Spleen (tissue), 11 donors: ENCODE data around the gene SEC22A. TPM values are rescaled to one million over a fixed set of nuclear protein-coding genes. Genes with fewer than 3 reads are reported as not detected.

ENCODE experiments used
- DNase-seq: peaks from one replicate; pipeline ENCODE4 v3.0.0-alpha.2; 2020
- H3K27ac ChIP-seq, 8 donors: fragments of 200-600 bp; sonication (generic) in 7 of 8; 1 replicate in 4 of 8; 2 replicates in 4 of 8; pipeline versions ENCODE4 v1.5.0 to v1.8.0; 2016 to 2021; ENCODE audit warnings: inconsistent platforms in 4 of 8, mild to moderate bottlenecking in 4 of 8, moderate library complexity in 1 of 8
- H3K27me3 ChIP-seq, 7 donors: fragments of 200-600 bp; sonication (generic) in 6 of 7; replicated peaks in 1 of 7; 1 replicate in 4 of 7; 2 replicates in 3 of 7; pipeline versions ENCODE4 v1.5.0 to v1.8.0; 2016 to 2021; ENCODE audit warnings: inconsistent platforms in 3 of 7, mild to moderate bottlenecking in 1 of 7
- H3K36me3 ChIP-seq, 6 donors: fragments of 200-600 bp; sonication (generic) in 5 of 6; 1 replicate in 4 of 6; 2 replicates in 2 of 6; pipeline versions ENCODE4 v1.5.0 to v1.8.0; 2016 to 2021; ENCODE audit warnings: inconsistent platforms in 2 of 6
- H3K4me1 ChIP-seq, 6 donors: fragments of 200-600 bp; sonication (generic) in 5 of 6; 1 replicate in 3 of 6; 2 replicates in 3 of 6; pipeline versions ENCODE4 v1.5.0 to v1.8.0; 2016 to 2021; ENCODE audit warnings: inconsistent platforms in 3 of 6
- H3K4me3 ChIP-seq, 8 donors: fragments of 200-600 bp; sonication (generic) in 7 of 8; 1 replicate in 4 of 8; 2 replicates in 4 of 8; pipeline versions ENCODE4 v1.5.0 to v1.8.0; 2016 to 2021; ENCODE audit warnings: inconsistent platforms in 4 of 8, mild to moderate bottlenecking in 4 of 8, moderate library complexity in 2 of 8
- H3K9me3 ChIP-seq, 8 donors: fragments of 200-600 bp; sonication (generic) in 7 of 8; 1 replicate in 4 of 8; 2 replicates in 4 of 8; pipeline versions ENCODE4 v1.5.0 to v1.8.0; 2016 to 2021; ENCODE audit warnings: inconsistent platforms in 4 of 8
- POLR2A ChIP-seq, 3 donors: fragments of 450-650 bp; IDR thresholded peaks; one replicate each; pipeline ENCODE4 v1.5.1; 2017; ENCODE audit warnings: antibody characterized with exemption in 3 of 3, mild to moderate bottlenecking in 1 of 3
- POLR2AphosphoS5 ChIP-seq, 3 donors: sonication (generic); formaldehyde crosslinking; IDR thresholded peaks; one replicate each; pipeline ENCODE4 v1.5.1; 2017; ENCODE audit warnings: antibody characterized with exemption in 3 of 3
- WGBS, 5 donors: extraction: QIAGEN DNeasy Blood & Tissue Kit in 3 of 5; methylation state at CpG; one replicate each; pipeline versions ENCODE4 v1.1.5 to v1.1.7; 2013 to 2018; 5-methylcytosine and 5-hydroxymethylcytosine counted together
- intact Hi-C: fragments of 100-400 bp; cut with DNase I; formaldehyde crosslinking; loops from one replicate; pipeline ENCODE4 v1.15.0; 2023; ENCODE audit warnings: low total_unique reads
- polyA plus RNA-seq, 3 donors: library from polyadenylated mRNA; stranded (reverse); fragments of 200-250 nt; gene quantifications; one replicate each; pipeline ENCODE4 v1.2.1, GENCODE V29; 2013
- total RNA-seq, 7 donors: library from RNA; depleted of rRNA in 3 of 7; stranded (reverse); fragments of >200 nt in 3 of 7; fragmentation: NEBNext Ultra II Directional in 4 of 7; extraction: Animal tissue kit (Norgen Biotek cat#: 25700) in 4 of 7; gene quantifications; one replicate each; pipeline versions ENCODE4 v1.1.0 to v1.2.1, GENCODE V29; 2016 to 2021
- TF ChIP-seq, protein P1 (sequence below), 11 experiments: fragments of 200-600 bp in 7 of 11; fragments of 450-650 bp in 4 of 11; sonication (generic) in 4 of 11; IDR thresholded peaks in 8 of 11; conservative IDR thresholded peaks in 3 of 11; 1 replicate in 7 of 11; 2 replicates in 4 of 11; pipeline versions ENCODE4 v1.4.0 to v1.8.0; 2016 to 2021; ENCODE audit warnings: antibody characterized with exemption in 11 of 11, inconsistent platforms in 4 of 11, mild to moderate bottlenecking in 1 of 11
- donor health status: healthy with polysubstance abuse.
- donor health status: DM: no; HTN: no; CAD: no; lungs with moderate emphysema.
- donor health status: DM: no; HTN: no; CAD: no.
- donor health status: Bipolar disorder and iron deficiency.
- donor health status: healthy.
- donor health status: DM: no; HTN: no; CAD: no.
- donor health status: DM: yes; HTN: yes; CAD: no.

Gene SEC22A
- total and polyA plus RNA-seq, 10 donors, result 6.8 to 40.6 (median 14.2) TPM

DNA sequence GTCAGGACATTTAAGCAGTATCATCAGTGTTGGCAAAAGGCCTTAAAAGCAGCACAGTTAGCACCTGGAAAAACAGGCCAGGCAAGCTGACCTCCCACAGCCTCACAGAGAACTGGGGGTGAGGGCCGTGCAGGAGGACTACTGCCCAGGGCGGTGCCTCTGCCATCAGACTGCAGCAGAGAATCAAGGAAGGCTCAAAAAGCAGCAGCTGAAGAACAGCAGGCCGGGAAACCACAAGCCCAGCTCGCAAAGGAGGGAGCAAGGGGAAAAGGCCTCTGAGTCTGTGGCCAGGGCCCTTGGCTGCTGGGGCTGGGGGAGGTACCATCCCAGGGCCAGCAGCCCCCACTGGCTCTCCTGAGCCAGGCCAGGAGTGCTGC is 84.2 kb downstream of the SEC22A start:
- intact Hi-C loops, result no loop called here
- WGBS, 5 donors, result 74 to 85% (median 78%) methylated on average over 3 to 4 of the region's 4 CpGs
- Histone ChIP-seq H3K36me3 (peaks cover 0 to 52% (median 0%) of the 10 kb centered on the region in 6 donors), H3K27me3 (no peaks in the 10 kb centered on the region), H3K27ac (no peak overlapping the region), H3K9me3 (no peaks in the 10 kb centered on the region), H3K4me1 (peaks cover 0 to 4% (median 0%) of the 10 kb centered on the region in 6 donors), H3K4me3 (no peak overlapping the region)
- DNase-seq, result no peak
- peak in 1 of 3 donors; percentile 32 for TF ChIP-seq POLR2AphosphoS5 (IDR thresholded peaks at IDR 0.05)
- TF ChIP-seq, protein P1, sequence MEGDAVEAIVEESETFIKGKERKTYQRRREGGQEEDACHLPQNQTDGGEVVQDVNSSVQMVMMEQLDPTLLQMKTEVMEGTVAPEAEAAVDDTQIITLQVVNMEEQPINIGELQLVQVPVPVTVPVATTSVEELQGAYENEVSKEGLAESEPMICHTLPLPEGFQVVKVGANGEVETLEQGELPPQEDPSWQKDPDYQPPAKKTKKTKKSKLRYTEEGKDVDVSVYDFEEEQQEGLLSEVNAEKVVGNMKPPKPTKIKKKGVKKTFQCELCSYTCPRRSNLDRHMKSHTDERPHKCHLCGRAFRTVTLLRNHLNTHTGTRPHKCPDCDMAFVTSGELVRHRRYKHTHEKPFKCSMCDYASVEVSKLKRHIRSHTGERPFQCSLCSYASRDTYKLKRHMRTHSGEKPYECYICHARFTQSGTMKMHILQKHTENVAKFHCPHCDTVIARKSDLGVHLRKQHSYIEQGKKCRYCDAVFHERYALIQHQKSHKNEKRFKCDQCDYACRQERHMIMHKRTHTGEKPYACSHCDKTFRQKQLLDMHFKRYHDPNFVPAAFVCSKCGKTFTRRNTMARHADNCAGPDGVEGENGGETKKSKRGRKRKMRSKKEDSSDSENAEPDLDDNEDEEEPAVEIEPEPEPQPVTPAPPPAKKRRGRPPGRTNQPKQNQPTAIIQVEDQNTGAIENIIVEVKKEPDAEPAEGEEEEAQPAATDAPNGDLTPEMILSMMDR (IDR thresholded peaks at IDR 0.05 in 8 of 11, conservative IDR thresholded peaks at IDR 0.05 in 3 of 11), result no peak

DNA sequence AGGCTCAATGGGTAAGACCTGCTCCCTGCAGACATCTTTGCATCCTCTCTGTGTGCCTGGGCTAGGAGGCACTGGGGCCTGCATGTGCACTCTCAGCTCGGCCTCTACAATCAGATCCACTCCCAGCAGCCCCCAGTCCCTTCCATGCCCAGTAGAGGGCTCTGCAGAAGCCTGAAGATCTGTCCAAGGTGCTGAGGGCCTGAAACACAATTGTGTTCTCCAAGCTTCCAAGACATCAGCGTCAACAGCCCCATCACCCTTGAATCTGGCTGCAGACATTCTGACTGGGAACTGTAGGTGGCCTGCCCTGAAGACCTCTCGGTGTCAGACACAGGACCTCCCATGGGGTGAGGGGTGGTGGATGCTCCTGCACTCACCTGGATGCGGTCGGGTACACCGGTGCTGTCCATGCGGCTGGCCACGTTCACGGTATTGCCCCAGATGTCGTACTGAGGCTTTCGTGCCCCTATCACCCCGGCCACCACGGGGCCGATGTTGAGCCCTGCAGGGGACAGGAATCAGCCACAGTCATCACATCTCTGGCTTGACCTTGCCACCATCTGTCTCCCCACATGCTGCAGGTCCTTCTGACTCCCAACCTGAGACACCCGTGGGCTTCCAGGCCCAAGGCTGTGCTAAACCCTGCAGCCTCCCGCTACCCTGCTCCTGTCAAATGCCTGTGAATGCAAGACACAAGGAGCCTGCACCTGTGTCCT is 84.7 kb downstream of the SEC22A start:
- Histone ChIP-seq H3K27ac (no peak overlapping the region), H3K36me3 (peaks cover 0 to 51% (median 0%) of the 10 kb centered on the region in 6 donors), H3K4me3 (no peak overlapping the region), H3K4me1 (peaks cover 0 to 4% (median 0%) of the 10 kb centered on the region in 6 donors), H3K9me3 (no peaks in the 10 kb centered on the region), H3K27me3 (no peaks in the 10 kb centered on the region)
- intact Hi-C loops, result no loop called here
- 78 to 84% (median 79%) methylated on average over 15 to 16 of the region's 16 CpGs for WGBS, 5 donors
- DNase-seq, result no peak
- TF ChIP-seq, protein P1 (IDR thresholded peaks at IDR 0.05 in 8 of 11, conservative IDR thresholded peaks at IDR 0.05 in 3 of 11), result peak in 8 of 11 experiments; percentile 22 to 66 (median 39)
- no peak for TF ChIP-seq POLR2AphosphoS5 (IDR thresholded peaks at IDR 0.05)

DNA sequence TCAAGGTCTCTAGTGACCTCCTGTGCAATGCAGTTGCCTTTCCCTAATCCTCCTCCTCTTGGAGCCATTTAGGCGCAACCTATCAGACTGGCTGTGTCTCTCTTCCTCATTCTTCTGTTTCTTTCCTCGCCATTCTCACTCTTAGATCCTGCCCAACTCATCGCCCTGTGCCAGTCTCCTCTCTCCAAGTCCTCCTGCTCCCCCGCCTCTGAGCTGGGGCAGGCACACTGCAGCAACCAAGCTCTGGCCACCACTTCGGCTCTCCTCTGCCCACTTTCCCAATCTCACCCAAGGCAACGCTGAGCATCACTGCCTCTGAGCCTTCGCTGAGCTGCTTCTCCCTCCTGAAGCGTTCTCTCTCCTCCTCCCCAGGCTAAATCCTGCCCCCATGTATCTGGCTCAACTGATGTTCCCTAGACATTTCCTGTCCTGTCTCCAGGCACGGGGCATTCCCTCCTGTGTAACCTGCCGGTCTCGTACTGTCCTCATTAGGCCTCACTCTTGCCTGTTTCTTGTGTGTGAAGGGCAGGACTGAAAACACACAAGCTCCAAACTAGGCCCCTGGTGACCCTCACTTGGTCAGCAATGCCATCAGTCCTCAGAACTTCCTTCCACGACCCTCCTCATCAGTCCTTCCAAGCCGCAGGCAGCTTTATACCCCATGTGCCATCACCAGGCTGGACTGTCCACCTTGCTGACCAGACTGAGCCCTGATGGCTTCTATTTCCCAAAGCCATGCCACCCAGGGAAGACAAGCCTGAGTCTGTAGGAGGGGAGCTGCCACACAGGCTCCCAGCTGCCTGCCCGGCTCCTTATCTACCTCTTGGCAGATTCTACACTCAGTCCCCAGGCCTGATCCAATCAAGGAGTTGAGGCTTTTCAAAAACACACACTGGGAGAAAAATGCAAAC is 85.6 kb downstream of the SEC22A start:
- no peaks in the 10 kb centered on the region for H3K9me3 ChIP-seq
- no peak for DNase-seq
- no peak overlapping the region for H3K4me3 ChIP-seq
- peaks cover 0 to 4% (median 0%) of the 10 kb centered on the region in 6 donors for H3K4me1 ChIP-seq
- H3K27me3 ChIP-seq, result no peaks in the 10 kb centered on the region
- no peak overlapping the region for H3K27ac ChIP-seq
- WGBS, 5 donors, result 86 to 92% (median 88%) methylated on average over 14 of the region's 14 CpGs
- TF ChIP-seq, protein P1 (IDR thresholded peaks at IDR 0.05 in 8 of 11, conservative IDR thresholded peaks at IDR 0.05 in 3 of 11), result no peak
- TF ChIP-seq POLR2AphosphoS5 (IDR thresholded peaks at IDR 0.05) (no peak), POLR2A (IDR thresholded peaks at IDR 0.05) (no peak)
- peaks cover 0 to 46% (median 0%) of the 10 kb centered on the region in 6 donors for H3K36me3 ChIP-seq
- intact Hi-C loops, result no loop called here

DNA sequence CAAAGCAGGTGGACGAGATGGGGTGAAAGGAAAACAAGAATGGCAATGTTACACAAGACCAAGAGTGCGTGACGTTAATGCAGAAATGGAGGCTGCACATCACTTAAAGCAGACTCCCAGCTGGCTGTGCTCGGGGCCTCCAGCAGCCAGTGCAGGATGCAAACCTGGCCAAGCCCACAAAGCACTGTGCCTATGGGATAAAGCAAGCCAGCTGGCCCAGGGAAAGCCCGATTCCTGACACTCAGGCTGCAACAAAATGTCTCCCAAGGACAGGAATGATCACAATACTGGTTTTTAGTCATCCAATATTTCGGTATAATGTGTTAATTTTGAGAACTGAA is 86.2 kb downstream of the SEC22A start:
- peaks cover 0 to 42% (median 0%) of the 10 kb centered on the region in 6 donors for H3K36me3 ChIP-seq
- no peak for DNase-seq
- H3K9me3 ChIP-seq, result no peaks in the 10 kb centered on the region
- peaks cover 0 to 4% (median 0%) of the 10 kb centered on the region in 7 donors for H3K27me3 ChIP-seq
- intact Hi-C loops, result no loop called here
- WGBS, 5 donors, result 68 to 87% (median 77%) methylated on average over 6 of the region's 6 CpGs
- H3K4me3 ChIP-seq, result no peak overlapping the region
- TF ChIP-seq, protein P1 (IDR thresholded peaks at IDR 0.05 in 8 of 11, conservative IDR thresholded peaks at IDR 0.05 in 3 of 11), result no peak
- H3K27ac ChIP-seq, result no peak overlapping the region
- H3K4me1 ChIP-seq, result peaks cover 0 to 4% (median 0%) of the 10 kb centered on the region in 6 donors
